Effector memory CD8-positive, alpha-beta T cell (primary cell): ENCODE data around the gene LEFTY2.
"Not testable (repeated sequence)": the region's sequence is repeated elsewhere in the genome, so short reads cannot be mapped to it uniquely, and the experiment has no call there.

ENCODE experiments used
- ATAC-seq: fragments of 150-1000 bp; cut with Tn5 transposase; replicated peaks from 2 replicates; pipeline ENCODE4 v1.10.0; 2021; ENCODE audit warnings: mild to moderate bottlenecking, moderate library complexity
- DNase-seq, 3 experiments: peaks; one replicate each; pipeline ENCODE4 v3.0.0; 2021
- H3K27ac Mint-ChIP-seq, 2 donors: one replicate each; pipeline ENCODE4 v1.8.0; 2022; ENCODE audit warnings: mild to moderate bottlenecking in 2 of 2, mixed read lengths in 2 of 2, moderate library complexity in 2 of 2
- H3K27me3 Mint-ChIP-seq, 2 donors: one replicate each; pipeline ENCODE4 v1.8.0; 2022; ENCODE audit warnings: mixed read lengths in 2 of 2
- H3K36me3 Mint-ChIP-seq: one replicate; pipeline ENCODE4 v1.8.0; 2022; ENCODE audit warnings: mild to moderate bottlenecking, moderate library complexity, mixed read lengths; ENCODE audit not compliant: insufficient read depth
- H3K4me1 Mint-ChIP-seq, 2 donors: one replicate each; pipeline ENCODE4 v1.8.0; 2022; ENCODE audit warnings: low read depth in 2 of 2, mixed read lengths in 2 of 2
- H3K4me3 Mint-ChIP-seq, 2 donors: one replicate each; pipeline ENCODE4 v1.8.0; 2022; ENCODE audit warnings: mild to moderate bottlenecking in 2 of 2, mixed read lengths in 2 of 2, moderate library complexity in 2 of 2
- H3K9me3 Mint-ChIP-seq, 2 donors: one replicate each; pipeline ENCODE4 v1.8.0; 2022; ENCODE audit warnings: mixed read lengths in 2 of 2

Gene LEFTY2

DNA sequence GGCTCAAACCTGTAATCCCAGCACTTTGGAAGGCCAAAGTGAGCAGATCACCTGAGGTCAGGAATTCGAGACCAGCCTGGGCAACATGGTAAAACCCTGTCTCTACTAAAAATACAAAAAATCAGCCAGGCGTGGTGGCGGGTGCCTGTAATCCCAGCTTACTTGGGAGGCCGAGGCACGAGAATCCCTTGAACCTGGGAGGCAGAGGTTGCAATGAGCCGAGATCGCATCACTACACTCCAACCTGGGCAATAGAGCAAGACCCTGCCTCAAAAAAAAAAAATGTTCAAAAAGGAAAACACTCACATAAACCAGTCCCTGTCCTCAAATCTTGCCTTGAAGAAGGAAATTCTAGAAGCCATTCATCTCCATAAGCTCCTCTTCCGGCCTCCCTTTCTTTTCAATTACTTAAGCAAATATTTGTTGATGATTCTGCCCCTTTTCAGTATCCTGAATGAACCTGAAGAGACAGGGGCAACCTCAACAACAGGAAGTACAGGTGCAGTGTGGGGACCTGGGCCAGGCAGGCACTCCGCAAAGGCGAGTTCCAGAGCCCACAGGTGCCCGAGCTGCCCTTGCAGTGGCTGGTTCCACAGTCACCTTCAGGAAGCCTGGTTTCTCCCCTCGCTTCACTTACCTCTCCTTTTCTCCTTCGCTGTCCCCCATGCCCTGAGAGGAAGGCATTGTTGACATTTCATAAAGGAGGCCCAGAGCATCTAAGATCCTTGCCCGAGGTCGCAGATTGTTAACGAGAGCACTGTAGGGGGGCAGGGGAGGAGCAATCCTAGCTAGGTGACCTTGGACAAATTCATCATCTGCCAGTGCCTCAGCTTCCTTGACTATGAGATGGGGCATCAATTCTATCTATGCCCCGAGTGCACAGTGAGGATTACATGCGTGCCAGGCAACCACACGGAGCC is 43.2 kb downstream of the LEFTY2 start:
- H3K4me1 Mint-ChIP-seq = peaks cover 33 to 36% of the 10 kb centered on the region in 2 donors
- no peak for DNase-seq
- no peaks in the 10 kb centered on the region for H3K27me3 Mint-ChIP-seq
- H3K4me3 Mint-ChIP-seq = peak overlapping the region; percentile 75 to 81
- H3K27ac Mint-ChIP-seq = peak overlapping the region; percentile 90 to 95
- no peaks in the 10 kb centered on the region for H3K9me3 Mint-ChIP-seq
- ATAC-seq = peak; percentile 31
- peaks cover 12% of the 10 kb centered on the region for H3K36me3 Mint-ChIP-seq

GRCh38 chr1:225896937-225897549 is 44.0 kb downstream of the LEFTY2 start:
- DNase-seq (peak; percentile 69 to 71 (median 69)), ATAC-seq (peak; percentile 98)
- H3K36me3 Mint-ChIP-seq = peaks cover 12% of the 10 kb centered on the region
- no peaks in the 10 kb centered on the region for H3K27me3 Mint-ChIP-seq
- H3K9me3 Mint-ChIP-seq = no peaks in the 10 kb centered on the region
- peak overlapping the region; percentile 75 to 81 for H3K4me3 Mint-ChIP-seq
- peak overlapping the region; percentile 90 to 95 for H3K27ac Mint-ChIP-seq
- peaks cover 33 to 36% of the 10 kb centered on the region in 2 donors for H3K4me1 Mint-ChIP-seq

DNA sequence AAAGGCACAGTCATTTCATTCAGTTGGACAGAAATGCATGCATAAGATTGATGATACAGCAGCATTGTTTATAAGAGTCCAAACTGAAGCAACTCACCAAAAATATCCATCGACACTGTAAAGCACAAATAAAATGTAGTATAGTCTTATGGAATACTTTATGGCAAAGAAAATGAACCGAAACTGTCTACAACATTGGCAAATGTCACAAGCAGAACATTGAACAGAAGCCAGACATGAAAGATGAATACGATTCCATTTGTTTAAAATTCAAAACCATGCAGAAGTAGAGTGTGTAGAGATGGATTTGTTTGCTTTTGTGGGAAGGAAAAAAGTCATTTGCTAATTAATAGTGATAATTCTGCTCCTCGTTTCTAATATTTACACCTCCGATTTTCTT is 44.5 kb downstream of the LEFTY2 start:
- Mint-ChIP-seq H3K9me3 (no peaks in the 10 kb centered on the region), H3K4me1 (peaks cover 33 to 36% of the 10 kb centered on the region in 2 donors), H3K4me3 (peak overlapping the region; percentile 75 to 81), H3K36me3 (peaks cover 12% of the 10 kb centered on the region), H3K27me3 (no peaks in the 10 kb centered on the region), H3K27ac (peak overlapping the region; percentile 90 to 95)
- DNase-seq (no peak), ATAC-seq (no peak)

GRCh38 chr1:225892307-225892706 is 48.7 kb downstream of the LEFTY2 start:
- no peak overlapping the region for H3K27ac Mint-ChIP-seq

GRCh38 chr1:225891229-225891972 is 49.6 kb downstream of the LEFTY2 start:
- H3K27ac Mint-ChIP-seq = no peak overlapping the region
- H3K36me3 Mint-ChIP-seq = peaks cover 7% of the 10 kb centered on the region
- ATAC-seq (no peak), DNase-seq (no peak)
- H3K4me3 Mint-ChIP-seq = no peak overlapping the region
- H3K9me3 Mint-ChIP-seq = no peaks in the 10 kb centered on the region
- H3K27me3 Mint-ChIP-seq = no peaks in the 10 kb centered on the region
- peaks cover 6 to 12% of the 10 kb centered on the region in 2 donors for H3K4me1 Mint-ChIP-seq

More at GRCh38 chr1:225892307-225892706, 48.7 kb downstream of the LEFTY2 start:
- peaks cover 15 to 22% of the 10 kb centered on the region in 2 donors for H3K4me1 Mint-ChIP-seq
- DNase-seq (no peak), ATAC-seq (no peak)
- H3K36me3 Mint-ChIP-seq = peaks cover 12% of the 10 kb centered on the region
- H3K4me3 Mint-ChIP-seq = no peak overlapping the region
- H3K9me3 Mint-ChIP-seq = no peaks in the 10 kb centered on the region
- H3K27me3 Mint-ChIP-seq = no peaks in the 10 kb centered on the region

DNA sequence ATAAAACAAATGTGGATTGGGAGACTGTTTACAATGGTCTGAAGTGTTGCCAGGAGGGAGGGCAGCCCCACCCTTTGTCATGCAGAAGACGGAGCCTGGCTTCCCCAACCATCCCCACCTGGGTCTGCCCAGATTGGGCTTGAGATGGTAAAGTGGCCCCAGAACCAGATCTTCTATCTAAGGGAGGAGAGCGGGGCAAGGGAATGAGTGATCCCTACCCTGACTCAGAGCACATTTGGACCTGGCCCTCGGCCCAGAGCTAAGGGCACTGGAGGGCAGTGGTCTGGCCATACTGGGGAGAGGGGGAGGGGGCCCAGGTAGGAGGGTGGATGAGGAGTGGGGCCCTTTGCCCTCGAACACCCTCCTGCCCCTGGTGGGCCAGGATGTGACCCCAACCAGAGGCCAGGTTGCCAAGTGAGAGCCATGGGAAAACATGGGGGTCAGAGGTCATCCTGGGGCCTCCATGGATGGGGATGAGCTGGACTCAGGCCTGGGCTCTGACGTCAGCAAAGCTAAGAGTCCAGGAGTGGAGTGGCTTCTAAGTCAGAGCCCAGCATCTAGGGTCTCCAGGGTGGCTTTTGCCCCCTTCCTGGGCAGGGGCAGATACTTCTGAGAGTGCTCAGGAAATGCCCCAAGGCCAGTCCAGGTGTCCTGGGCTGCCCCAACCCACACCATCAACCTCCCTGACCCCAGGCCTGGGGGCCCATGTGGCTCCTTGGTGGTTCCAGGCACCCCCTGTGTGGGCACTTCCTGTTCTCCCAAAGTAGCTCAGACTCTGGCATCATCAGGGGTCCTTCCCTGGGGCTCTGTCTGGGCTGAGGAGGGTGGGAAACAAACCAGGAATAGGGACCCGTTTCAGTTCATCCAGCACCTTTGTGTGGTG is 50.4 kb downstream of the LEFTY2 start:
- peaks cover 0 to 12% of the 10 kb centered on the region in 2 donors for H3K4me1 Mint-ChIP-seq
- no peak for ATAC-seq
- DNase-seq = no peak
- peak overlapping the region in 1 of 2 donors; percentile 53 for H3K27ac Mint-ChIP-seq
- H3K36me3 Mint-ChIP-seq = peaks cover 3% of the 10 kb centered on the region
- H3K4me3 Mint-ChIP-seq = no peak overlapping the region
- H3K27me3 Mint-ChIP-seq = no peaks in the 10 kb centered on the region
- no peaks in the 10 kb centered on the region for H3K9me3 Mint-ChIP-seq

GRCh38 chr1:225889743-225890142 is 51.3 kb downstream of the LEFTY2 start:
- peak overlapping the region in 1 of 2 donors; percentile 53 for H3K27ac Mint-ChIP-seq
- no peaks in the 10 kb centered on the region for H3K27me3 Mint-ChIP-seq
- no peak overlapping the region for H3K4me3 Mint-ChIP-seq
- DNase-seq (no peak), ATAC-seq (no peak)
- no peaks in the 10 kb centered on the region for H3K36me3 Mint-ChIP-seq
- H3K9me3 Mint-ChIP-seq = no peaks in the 10 kb centered on the region
- H3K4me1 Mint-ChIP-seq = peaks cover 0 to 12% of the 10 kb centered on the region in 2 donors

DNA sequence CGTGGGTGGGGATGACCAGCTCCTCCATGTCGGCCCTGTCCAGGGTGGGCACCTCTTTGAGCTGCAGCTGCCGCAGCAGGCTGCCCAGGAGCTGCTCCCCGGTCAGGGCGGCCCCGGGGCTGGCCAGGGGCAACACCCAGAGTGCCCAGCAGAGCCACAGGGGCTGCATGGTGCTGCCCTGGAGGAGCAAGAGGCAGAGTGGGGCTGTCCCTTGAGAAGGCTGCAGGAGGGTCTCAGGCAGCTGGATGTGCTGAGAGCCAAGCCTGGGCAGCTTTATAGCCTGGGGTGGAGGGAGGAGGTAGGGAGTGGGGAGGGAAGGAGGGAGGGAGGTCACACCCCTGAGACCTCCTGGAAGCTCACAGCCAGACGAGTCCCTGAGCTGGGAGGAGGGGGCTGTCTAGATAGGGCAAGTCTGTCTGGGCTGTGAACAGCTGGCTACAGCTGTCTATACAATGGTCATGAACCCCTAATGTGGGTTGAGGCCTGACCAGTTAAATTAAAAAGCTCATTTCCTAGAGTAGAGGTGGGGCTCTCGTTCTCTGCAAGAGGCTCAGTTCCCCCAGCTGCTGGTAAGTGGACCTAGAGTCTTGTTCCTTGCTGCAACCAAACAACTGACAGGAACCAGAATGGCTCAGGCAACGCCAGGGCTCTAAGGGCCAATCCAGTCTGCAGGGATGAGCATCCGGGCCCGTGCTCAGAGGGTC is 52.0 kb downstream of the LEFTY2 start, which contains the start of gene LEFTY1:
LEFTY1 (minus strand) TSS at position 249 of the 704 bp plus-strand sequence; CDS start at position 169, 80 bp downstream.
- DNase-seq (no peak), ATAC-seq (no peak)
- H3K9me3 Mint-ChIP-seq = no peaks in the 10 kb centered on the region
- peak within 1 kb of the TSS in 1 of 2 donors; percentile 53 for H3K27ac Mint-ChIP-seq
- H3K4me3 Mint-ChIP-seq = no peak within 1 kb of the TSS
- H3K27me3 Mint-ChIP-seq = no peaks in the 10 kb centered on the region
- no peaks in the 10 kb centered on the region for H3K36me3 Mint-ChIP-seq
- H3K4me1 Mint-ChIP-seq = peaks cover 0 to 12% of the 10 kb centered on the region in 2 donors

DNA sequence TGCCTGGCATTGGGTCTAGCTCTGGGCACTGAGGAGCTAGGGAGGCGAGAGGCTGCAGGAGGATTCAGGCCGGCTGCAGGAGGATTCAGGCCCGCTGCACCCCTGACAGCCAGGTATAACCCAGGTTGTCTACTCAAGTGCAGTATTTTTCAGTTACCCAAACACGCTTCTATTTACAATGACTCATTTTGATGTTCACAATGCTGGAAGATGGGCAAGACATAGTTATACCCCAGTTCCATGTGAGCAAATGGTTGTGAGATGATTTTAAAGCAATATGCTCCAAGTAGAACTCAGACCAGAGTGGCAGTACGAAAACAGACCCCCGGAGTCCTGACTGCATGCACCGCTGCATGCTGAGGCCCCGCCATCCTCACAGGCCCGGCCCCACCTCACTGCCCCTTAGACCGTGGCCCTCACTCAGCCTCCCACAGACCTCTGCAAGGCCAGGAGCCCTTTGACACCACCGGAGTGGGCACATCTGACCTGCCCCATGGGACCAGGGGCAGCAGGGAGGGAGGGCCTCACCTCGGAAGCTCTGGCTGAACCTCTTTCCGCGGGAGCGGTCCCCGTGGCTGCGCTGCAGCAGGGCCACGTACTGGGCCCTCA is 52.6 kb downstream of the LEFTY2 start:
- H3K4me3 Mint-ChIP-seq = no peak overlapping the region
- H3K27ac Mint-ChIP-seq = no peak overlapping the region
- H3K36me3 Mint-ChIP-seq = peaks cover under 1% of the 10 kb centered on the region
- DNase-seq (no peak), ATAC-seq (no peak)
- H3K27me3 Mint-ChIP-seq = no peaks in the 10 kb centered on the region
- no peaks in the 10 kb centered on the region for H3K9me3 Mint-ChIP-seq
- peaks cover 4 to 12% of the 10 kb centered on the region in 2 donors for H3K4me1 Mint-ChIP-seq

GRCh38 chr1:225887554-225888288 is 53.3 kb downstream of the LEFTY2 start:
- ATAC-seq = not testable (repeated sequence)

GRCh38 chr1:225887030-225887314 is 54.0 kb downstream of the LEFTY2 start:
- no peak for DNase-seq
- Mint-ChIP-seq H3K4me1 (peaks cover 7 to 16% of the 10 kb centered on the region in 2 donors), H3K36me3 (peaks cover 4% of the 10 kb centered on the region), H3K27me3 (no peaks in the 10 kb centered on the region), H3K4me3 (no peak overlapping the region), H3K9me3 (no peaks in the 10 kb centered on the region), H3K27ac (no peak overlapping the region)
- ATAC-seq = no peak

More at GRCh38 chr1:225887554-225888288, 53.3 kb downstream of the LEFTY2 start:
- not testable (repeated sequence) for DNase-seq, H3K9me3 Mint-ChIP-seq, H3K4me3 Mint-ChIP-seq, H3K27me3 Mint-ChIP-seq, H3K36me3 Mint-ChIP-seq, H3K27ac Mint-ChIP-seq
- peaks cover 7 to 16% of the 10 kb centered on the region in 2 donors for H3K4me1 Mint-ChIP-seq
